Vagina (tissue), 2 donors: Measurements from ENCODE around the gene PGP.

Source experiments
- CTCF ChIP-seq, 3 experiments: fragments of 450-650 bp in 2 of 3; fragments of 200-600 bp in 1 of 3; sonication (generic) in 1 of 3; IDR thresholded peaks; one replicate each; pipeline ENCODE4 v1.5.1; 2017 to 2019; ENCODE audit warnings: antibody characterized with exemption in 3 of 3, mild to moderate bottlenecking in 2 of 3, moderate library complexity in 2 of 3
- POLR2AphosphoS5 ChIP-seq, 2 donors: sonication (generic); formaldehyde crosslinking; IDR thresholded peaks; one replicate each; pipeline ENCODE4 v1.9.0; 2017; ENCODE audit warnings: antibody characterized with exemption in 2 of 2, mild to moderate bottlenecking in 2 of 2, low read depth in 1 of 2; ENCODE audit not compliant: insufficient read depth in 1 of 2

- TF ChIP-seq CTCF (IDR thresholded peaks at IDR 0.05) = no peak
- no peak for TF ChIP-seq POLR2AphosphoS5 (IDR thresholded peaks at IDR 0.05; ENCODE audit: insufficient read depth in 1 of 2, low read depth in 1 of 2)
Measured at GRCh38 chr16:2226245-2226793, 11.7 kb upstream of the PGP start.
